ENCODE measurements around the gene HMGN3. TPM values are rescaled to one million over a fixed set of nuclear protein-coding genes. Genes with fewer than 3 reads are reported as not detected.
"Not testable (repeated sequence)": the region's sequence is repeated elsewhere in the genome, so short reads cannot be mapped to it uniquely, and the experiment has no call there.

The HMGN3 gene
- 51.0 and 53.4 TPM in 2 replicates for total RNA-seq

- peaks cover 41% of the 10 kb centered on the region for H3K4me1 Mint-ChIP-seq (ENCODE audit: low read depth)
- intact Hi-C loops (cut with micrococcal nuclease): loop anchor here (1.0 to 5.0 kb wide), 9 partner anchors 101 to 872 kb away; partner anchors contain the start of genes BCKDHB, ELOVL4, IRAK1BP1 and LCA5
Measured at GRCh38 chr6:79234150-79235022, at the start of gene HMGN3. TSS of gene HMGN3 (minus strand) at chr6:79234682.

GRCh38 chr6:79280756-79281155 lies 46.3 kb upstream of the HMGN3 start:
- Mint-ChIP-seq H3K4me1 (ENCODE audit: low read depth) (no peaks in the 10 kb centered on the region), H3K4me3 (no peak overlapping the region), H3K27ac (no peak overlapping the region), H3K36me3 (ENCODE audit: low read depth) (peaks cover 1% of the 10 kb centered on the region), H3K27me3 (ENCODE audit: insufficient read depth) (peaks cover 1% of the 10 kb centered on the region), H3K9me3 (peaks cover 11% of the 10 kb centered on the region)
- intact Hi-C loops (cut with micrococcal nuclease): no loop called here
- DNase-seq (ENCODE audit: low spot score): no peak

More at GRCh38 chr6:79234150-79235022, at the start of gene HMGN3:
- peak within 1 kb of the TSS; percentile 95 for H3K4me3 Mint-ChIP-seq
- peak; percentile 93 for DNase-seq (ENCODE audit: low spot score)
- peak within 1 kb of the TSS; percentile 92 for H3K27ac Mint-ChIP-seq
- peaks cover 4% of the 10 kb centered on the region for H3K27me3 Mint-ChIP-seq (ENCODE audit: insufficient read depth)
- no peaks in the 10 kb centered on the region for H3K9me3 Mint-ChIP-seq
- no peaks in the 10 kb centered on the region for H3K36me3 Mint-ChIP-seq (ENCODE audit: low read depth)

- intact Hi-C loops (cut with micrococcal nuclease): no loop called here
- no peaks in the 10 kb centered on the region for H3K4me1 Mint-ChIP-seq (ENCODE audit: low read depth)
- no peak overlapping the region for H3K27ac Mint-ChIP-seq
- peaks cover 1% of the 10 kb centered on the region for H3K27me3 Mint-ChIP-seq (ENCODE audit: insufficient read depth)
- DNase-seq (ENCODE audit: low spot score): no peak
- H3K4me3 Mint-ChIP-seq: no peak overlapping the region
- H3K36me3 Mint-ChIP-seq (ENCODE audit: low read depth): peaks cover 1% of the 10 kb centered on the region
- H3K9me3 Mint-ChIP-seq: peaks cover 11% of the 10 kb centered on the region
Measured at GRCh38 chr6:79277109-79277508, 42.6 kb upstream of the HMGN3 start.

- no peak for DNase-seq (ENCODE audit: low spot score)
- H3K9me3 Mint-ChIP-seq: no peaks in the 10 kb centered on the region
- H3K27ac Mint-ChIP-seq: no peak overlapping the region
- H3K27me3 Mint-ChIP-seq (ENCODE audit: insufficient read depth): peaks cover 4% of the 10 kb centered on the region
- H3K4me1 Mint-ChIP-seq (ENCODE audit: low read depth): no peaks in the 10 kb centered on the region
- no peaks in the 10 kb centered on the region for H3K36me3 Mint-ChIP-seq (ENCODE audit: low read depth)
- no peak overlapping the region for H3K4me3 Mint-ChIP-seq
- intact Hi-C loops (cut with micrococcal nuclease): no loop called here
Measured at GRCh38 chr6:79269877-79270276, 35.4 kb upstream of the HMGN3 start.

DNA sequence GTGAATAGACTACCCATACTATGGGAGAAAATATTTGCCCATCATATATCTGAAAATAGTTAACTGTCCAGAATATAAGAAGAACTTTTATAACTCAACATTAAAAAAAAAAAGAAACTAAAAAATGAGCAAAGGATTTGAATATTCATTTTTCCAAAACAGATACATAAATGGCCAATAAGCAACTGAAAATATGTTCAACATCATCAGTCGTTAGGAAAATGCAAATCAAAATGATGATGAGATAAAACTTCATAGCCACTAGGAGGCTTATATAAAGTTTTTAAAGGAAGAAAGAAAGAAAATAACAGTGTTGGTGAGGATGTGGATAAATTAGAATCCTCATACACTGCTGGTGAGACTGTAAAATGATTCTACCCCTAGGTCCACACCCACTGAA lies 32.6 kb upstream of the HMGN3 start:
- no peak for DNase-seq (ENCODE audit: low spot score)
- Mint-ChIP-seq H3K27me3 (ENCODE audit: insufficient read depth) (peaks cover 4% of the 10 kb centered on the region), H3K36me3 (ENCODE audit: low read depth) (no peaks in the 10 kb centered on the region), H3K4me3 (no peak overlapping the region), H3K9me3 (no peaks in the 10 kb centered on the region), H3K27ac (no peak overlapping the region), H3K4me1 (ENCODE audit: low read depth) (no peaks in the 10 kb centered on the region)
- intact Hi-C loops (cut with micrococcal nuclease): no loop called here

DNA sequence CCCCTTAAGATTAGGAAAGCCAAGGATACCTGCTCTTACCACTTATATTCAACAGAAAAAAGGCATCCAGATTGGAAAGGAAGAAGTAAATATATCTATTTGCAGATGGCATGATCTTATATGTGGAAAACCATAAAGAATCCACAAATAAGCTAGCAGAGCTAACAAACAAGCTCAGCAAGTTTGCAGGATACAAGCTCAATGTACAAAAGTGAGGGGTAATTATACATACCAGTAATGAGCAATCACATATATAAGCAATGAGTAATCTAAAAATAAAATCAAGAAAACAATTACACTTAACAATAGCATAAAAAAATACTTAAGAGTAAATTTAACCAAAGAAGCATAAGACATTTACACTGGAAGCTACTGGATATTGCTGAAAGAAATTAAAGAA lies 31.6 kb upstream of the HMGN3 start:
- H3K4me3 Mint-ChIP-seq: no peak overlapping the region

DNA sequence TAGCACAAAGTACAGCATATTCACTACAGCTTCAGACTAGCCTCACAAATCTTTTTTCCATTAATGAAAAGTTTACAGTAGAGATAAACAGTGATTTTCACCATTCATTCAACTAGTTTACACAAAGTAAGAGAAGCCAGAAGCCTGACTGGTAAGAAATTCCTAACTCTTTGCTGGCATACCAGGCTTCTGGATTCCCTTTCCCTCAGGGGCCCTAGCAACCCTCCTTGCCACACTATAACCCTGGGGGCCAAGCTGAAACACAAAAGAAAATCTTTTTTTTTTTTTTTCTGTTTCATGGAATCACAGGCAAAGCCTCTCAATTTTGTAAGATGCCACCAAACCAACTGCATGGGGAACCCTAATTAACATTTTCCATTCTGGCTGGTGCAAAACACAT lies 28.9 kb upstream of the HMGN3 start:
- H3K27ac Mint-ChIP-seq: no peak overlapping the region
- H3K4me1 Mint-ChIP-seq (ENCODE audit: low read depth): no peaks in the 10 kb centered on the region
- no peaks in the 10 kb centered on the region for H3K9me3 Mint-ChIP-seq
- H3K4me3 Mint-ChIP-seq: no peak overlapping the region
- H3K27me3 Mint-ChIP-seq (ENCODE audit: insufficient read depth): no peaks in the 10 kb centered on the region
- DNase-seq (ENCODE audit: low spot score): no peak
- H3K36me3 Mint-ChIP-seq (ENCODE audit: low read depth): no peaks in the 10 kb centered on the region
- intact Hi-C loops (cut with micrococcal nuclease): no loop called here

More for the DNA sequence above, 31.6 kb upstream of the HMGN3 start:
- Mint-ChIP-seq H3K27ac (no peak overlapping the region), H3K27me3 (ENCODE audit: insufficient read depth) (peaks cover 4% of the 10 kb centered on the region), H3K9me3 (no peaks in the 10 kb centered on the region), H3K36me3 (ENCODE audit: low read depth) (no peaks in the 10 kb centered on the region), H3K4me1 (ENCODE audit: low read depth) (no peaks in the 10 kb centered on the region)
- DNase-seq (ENCODE audit: low spot score): no peak
- intact Hi-C loops (cut with micrococcal nuclease): no loop called here

DNA sequence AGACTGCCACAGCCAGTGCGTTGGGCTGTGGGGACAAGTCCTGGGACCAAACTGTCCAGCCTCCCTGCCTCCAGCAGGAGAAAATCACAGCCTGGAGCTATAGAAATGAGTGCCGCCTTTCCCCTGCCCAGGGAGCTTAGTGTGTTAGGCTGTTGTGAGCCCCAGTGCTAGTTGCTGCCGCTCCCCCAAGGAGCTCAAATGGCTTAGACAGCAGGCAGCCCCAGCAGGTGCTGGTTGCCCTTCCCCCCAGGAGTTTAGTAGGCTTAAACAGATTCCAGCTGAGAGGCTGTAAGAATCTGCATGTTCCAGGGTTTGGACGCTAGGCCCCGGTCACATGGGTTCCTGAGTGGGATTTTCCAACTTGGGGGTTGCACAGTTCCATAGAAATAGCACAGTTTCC lies 27.2 kb upstream of the HMGN3 start:
- DNase-seq (ENCODE audit: low spot score): no peak
- Mint-ChIP-seq H3K27me3 (ENCODE audit: insufficient read depth) (no peaks in the 10 kb centered on the region), H3K9me3 (peaks cover 3% of the 10 kb centered on the region), H3K4me1 (ENCODE audit: low read depth) (no peaks in the 10 kb centered on the region), H3K27ac (no peak overlapping the region), H3K36me3 (ENCODE audit: low read depth) (no peaks in the 10 kb centered on the region), H3K4me3 (no peak overlapping the region)
- intact Hi-C loops (cut with micrococcal nuclease): no loop called here

DNA sequence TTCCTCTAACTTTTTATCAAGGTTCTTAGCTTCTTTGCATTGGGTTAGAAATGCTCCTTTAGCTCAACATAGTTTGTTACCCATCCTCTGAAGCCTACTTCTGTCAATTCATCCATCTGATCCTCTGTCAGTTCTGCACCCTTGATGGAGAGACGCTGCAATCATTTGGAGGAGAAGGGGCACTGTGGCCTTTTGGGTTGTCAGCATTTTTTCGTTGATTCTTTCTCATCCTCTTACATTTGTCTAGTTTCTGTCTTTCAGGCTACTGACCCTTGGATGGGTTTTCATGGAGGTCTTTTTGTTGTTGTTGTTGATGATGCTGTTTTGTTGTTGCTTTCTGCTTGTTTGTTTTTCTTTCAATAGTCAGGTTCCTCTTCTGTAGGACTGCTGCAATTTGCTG lies 26.3 kb upstream of the HMGN3 start:
- no peak overlapping the region for H3K27ac Mint-ChIP-seq
- H3K27me3 Mint-ChIP-seq (ENCODE audit: insufficient read depth): no peaks in the 10 kb centered on the region
- intact Hi-C loops (cut with micrococcal nuclease): no loop called here

DNA sequence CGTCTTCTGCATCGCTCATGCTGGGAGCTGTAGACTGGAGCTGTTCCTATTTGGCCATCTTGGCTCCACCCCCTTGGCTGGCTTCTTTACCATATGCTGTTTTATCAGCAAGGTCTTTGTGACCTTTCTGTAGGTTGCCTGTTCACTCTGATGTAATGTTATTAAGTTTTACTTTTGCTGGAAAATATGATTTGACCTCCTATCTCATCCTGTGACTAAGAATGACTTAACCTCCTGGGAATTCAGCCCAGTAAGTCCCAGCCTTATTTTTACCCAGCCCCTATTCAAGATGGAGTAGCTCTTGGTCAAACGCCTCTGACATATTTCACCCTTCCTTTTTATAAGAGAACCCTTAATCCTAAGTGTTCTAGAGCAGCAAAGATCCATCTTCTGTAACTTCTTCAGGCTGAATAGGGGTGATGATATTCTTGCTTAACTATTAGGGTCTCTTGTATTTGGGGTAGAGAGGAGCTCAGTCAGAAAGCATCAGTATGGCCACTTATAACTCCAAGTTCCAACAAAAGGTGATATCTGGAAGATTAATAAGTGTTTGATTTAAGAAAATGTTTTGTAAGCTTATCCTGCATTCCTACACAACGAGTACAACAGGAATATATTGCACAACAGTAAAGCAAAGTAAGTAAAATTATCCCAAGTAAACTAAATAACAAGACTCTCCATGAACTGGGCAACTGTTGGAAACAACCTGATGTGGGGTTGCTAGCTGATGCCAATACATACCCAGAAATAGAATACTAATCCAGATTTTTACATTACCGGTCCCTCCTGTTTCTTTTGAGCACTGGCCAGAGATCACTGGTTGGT lies 23.1 kb upstream of the HMGN3 start:
- no peak overlapping the region for H3K4me3 Mint-ChIP-seq
- H3K36me3 Mint-ChIP-seq (ENCODE audit: low read depth): no peaks in the 10 kb centered on the region
- H3K9me3 Mint-ChIP-seq: peaks cover 7% of the 10 kb centered on the region
- intact Hi-C loops (cut with micrococcal nuclease): no loop called here
- DNase-seq (ENCODE audit: low spot score): no peak
- no peaks in the 10 kb centered on the region for H3K4me1 Mint-ChIP-seq (ENCODE audit: low read depth)
- H3K27me3 Mint-ChIP-seq (ENCODE audit: insufficient read depth): no peaks in the 10 kb centered on the region
- H3K27ac Mint-ChIP-seq: no peak overlapping the region

More for the DNA sequence above, 26.3 kb upstream of the HMGN3 start:
- no peaks in the 10 kb centered on the region for H3K36me3 Mint-ChIP-seq (ENCODE audit: low read depth)
- no peaks in the 10 kb centered on the region for H3K4me1 Mint-ChIP-seq (ENCODE audit: low read depth)
- no peak overlapping the region for H3K4me3 Mint-ChIP-seq
- peaks cover 7% of the 10 kb centered on the region for H3K9me3 Mint-ChIP-seq
- DNase-seq (ENCODE audit: low spot score): no peak

- intact Hi-C loops (cut with micrococcal nuclease); H3K9me3 Mint-ChIP-seq; H3K27me3 Mint-ChIP-seq (ENCODE audit: insufficient read depth); H3K36me3 Mint-ChIP-seq (ENCODE audit: low read depth); H3K27ac Mint-ChIP-seq; DNase-seq (ENCODE audit: low spot score); H3K4me3 Mint-ChIP-seq; H3K4me1 Mint-ChIP-seq (ENCODE audit: low read depth): not testable (repeated sequence)
Measured at GRCh38 chr6:79256770-79257169, 22.3 kb upstream of the HMGN3 start.

DNA sequence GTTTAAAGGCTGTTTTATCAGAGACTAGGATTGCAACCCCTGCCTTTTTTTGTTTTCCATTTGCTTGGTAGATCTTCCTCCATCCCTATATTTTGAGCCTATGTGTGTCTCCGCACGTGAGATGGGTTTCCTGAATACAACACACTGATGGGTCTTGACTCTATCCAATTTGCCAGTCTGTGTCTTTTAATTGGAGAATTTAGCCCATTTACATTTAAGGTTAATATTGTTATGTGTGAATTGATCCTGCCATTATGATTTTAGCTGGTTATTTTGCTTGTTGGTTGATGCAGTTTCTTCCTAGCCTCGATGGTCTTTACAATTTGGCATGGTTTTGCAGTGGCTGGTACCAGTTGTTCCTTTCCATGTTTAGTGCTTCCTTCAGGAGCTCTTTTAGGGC lies 20.6 kb upstream of the HMGN3 start:
- H3K9me3 Mint-ChIP-seq; H3K4me1 Mint-ChIP-seq (ENCODE audit: low read depth); intact Hi-C loops (cut with micrococcal nuclease): not testable (repeated sequence)

DNA sequence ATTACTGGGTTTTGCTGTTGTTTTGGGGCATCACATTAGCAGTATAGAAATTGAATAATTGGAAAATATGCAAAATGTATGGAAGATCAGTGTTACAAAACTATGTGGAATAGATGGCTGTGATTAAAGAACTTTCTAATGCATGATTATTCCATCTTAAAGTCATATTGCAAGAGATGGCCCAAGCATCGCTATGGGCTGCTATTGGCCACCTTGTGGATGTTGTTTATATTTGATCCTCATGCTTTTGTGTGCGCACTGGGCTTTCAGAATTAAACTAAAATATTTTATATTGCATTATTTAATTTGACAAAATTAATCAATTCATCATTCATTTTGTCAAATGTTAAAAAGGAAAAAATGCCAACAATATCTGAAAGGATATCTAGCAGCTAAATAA lies 16.1 kb upstream of the HMGN3 start:
- no peaks in the 10 kb centered on the region for H3K4me1 Mint-ChIP-seq (ENCODE audit: low read depth)

More for the DNA sequence above, 20.6 kb upstream of the HMGN3 start:
- H3K4me3 Mint-ChIP-seq; H3K36me3 Mint-ChIP-seq (ENCODE audit: low read depth); H3K27me3 Mint-ChIP-seq (ENCODE audit: insufficient read depth); H3K27ac Mint-ChIP-seq; DNase-seq (ENCODE audit: low spot score): not testable (repeated sequence)

More for the DNA sequence above, 16.1 kb upstream of the HMGN3 start:
- H3K27ac Mint-ChIP-seq: no peak overlapping the region
- H3K27me3 Mint-ChIP-seq (ENCODE audit: insufficient read depth): no peaks in the 10 kb centered on the region
- intact Hi-C loops (cut with micrococcal nuclease): no loop called here
- H3K9me3 Mint-ChIP-seq: no peaks in the 10 kb centered on the region
- H3K4me3 Mint-ChIP-seq: no peak overlapping the region
- DNase-seq (ENCODE audit: low spot score): no peak
- H3K36me3 Mint-ChIP-seq (ENCODE audit: low read depth): no peaks in the 10 kb centered on the region
